GM12878 (cell line): ENCODE measurements around the gene PSMB7. TPM values are rescaled to one million over a fixed set of nuclear protein-coding genes. Genes with fewer than 3 reads are reported as not detected.

Source experiments
- ATAC-seq: fragments of 200-7000 bp; cut with Tn5 transposase; 3 replicates; pipeline ENCODE4 v1.9.1; 2020; ENCODE audit warnings: mild to moderate bottlenecking, moderate library complexity
- BruUV-seq: library from RNA; stranded (reverse); fragments of 400-500 nt; replicated peaks from 2 replicates; lab custom pipeline; 2021; lab: Mats Ljungman, UMichigan
- CTCF ChIA-PET: fragments of 300-600 bp; sonication (Branson Sonifier 250); formaldehyde crosslinking; extraction: SDS; loops from one replicate; lab custom pipeline; 2021; ENCODE audit warnings: inconsistent platforms; lab: Yijun Ruan, JAX
- POLR2A ChIA-PET: fragments of 350-600 bp; formaldehyde crosslinking; extraction: SDS; loops from one replicate; lab custom pipeline; 2021; ENCODE audit warnings: inconsistent platforms; lab: Charles Lee
- RAD21 ChIA-PET: fragments of 300-600 bp; sonication (Branson Sonifier 250); formaldehyde crosslinking; loops from one replicate; lab custom pipeline; 2023; ENCODE audit warnings: antibody characterized with exemption; ENCODE audit not compliant: unreplicated experiment; lab: Charles Lee
- SMC1A ChIA-PET: fragments of 300-600 bp; sonication (Branson Sonifier 250); formaldehyde crosslinking; loops from one replicate; lab custom pipeline; 2023; ENCODE audit not compliant: unreplicated experiment, uncharacterized antibody; lab: Charles Lee
- DNase-seq: peaks from one replicate; pipeline ENCODE4 v3.0.0-alpha.2; 2011; ENCODE audit warnings: low read depth, low spot score
- FAIRE-seq: peaks from 3 replicates; lab custom pipeline; 2011; peaks lifted over from hg19 to GRCh38; lab: Jason Lieb, UNC
- H2AFZ ChIP-seq: 2 replicates; pipeline ENCODE4 v1.6.0; 2011; ENCODE audit warnings: low read depth, low read length, control low read depth; ENCODE audit not compliant: control insufficient read depth
- H3K27ac ChIP-seq: 2 replicates; pipeline ENCODE4 v1.5.1; 2011; ENCODE audit warnings: control low read depth; ENCODE audit not compliant: control insufficient read depth, insufficient read depth
- H3K27me3 ChIP-seq, 2 experiments: replicated peaks in 1 of 2; 2 replicates each; pipeline versions ENCODE4 v1.6.0 to v1.6.1; 2011; ENCODE audit warnings: low read length in 1 of 2; ENCODE audit not compliant: control insufficient read depth in 2 of 2, insufficient read depth in 2 of 2
- H3K36me3 ChIP-seq, 2 experiments: 2 replicates each; pipeline ENCODE4 v1.5.1; 2011; ENCODE audit warnings: low read length in 1 of 2; ENCODE audit not compliant: control insufficient read depth in 2 of 2, insufficient read depth in 2 of 2
- H3K4me1 ChIP-seq: 2 replicates; pipeline ENCODE4 v1.6.1; 2011; ENCODE audit warnings: mild to moderate bottlenecking, low read length, moderate library complexity, mixed read lengths; ENCODE audit not compliant: control insufficient read depth, insufficient read depth
- H3K4me2 ChIP-seq: 2 replicates; pipeline ENCODE4 v1.6.0; 2011; ENCODE audit warnings: control low read depth; ENCODE audit not compliant: control insufficient read depth, insufficient read depth
- H3K4me3 ChIP-seq: fragments of 200-600 bp; sonication (generic); 2 replicates; pipeline ENCODE4 v1.5.1; 2016
- H3K79me2 ChIP-seq: 2 replicates; pipeline ENCODE4 v1.6.0; 2011; ENCODE audit warnings: low read length; ENCODE audit not compliant: control insufficient read depth, insufficient read depth
- H3K9ac ChIP-seq: 2 replicates; pipeline ENCODE4 v1.8.0; 2011; ENCODE audit warnings: low read length, control low read depth, mixed read lengths; ENCODE audit not compliant: control insufficient read depth, insufficient read depth
- H3K9me3 ChIP-seq: replicated peaks from 3 replicates; pipeline ENCODE4 v1.5.1; 2011; ENCODE audit warnings: mild to moderate bottlenecking, low read length; ENCODE audit not compliant: control insufficient read depth, insufficient read depth
- H4K20me1 ChIP-seq: 2 replicates; pipeline ENCODE4 v1.6.0; 2011; ENCODE audit not compliant: control insufficient read depth, insufficient read depth
- CHD1 ChIP-seq: IDR thresholded peaks from 2 replicates; pipeline ENCODE4 v1.6.1; 2012; ENCODE audit warnings: low read depth, low read length, improper control_type of control experiment
- E2F4 ChIP-seq: IDR thresholded peaks from 2 replicates; pipeline ENCODE4 v1.6.1; 2012; ENCODE audit warnings: low read depth, low read length, improper control_type of control experiment
- ESRRA ChIP-seq: IDR thresholded peaks from 2 replicates; pipeline ENCODE4 v1.6.1; 2012; ENCODE audit warnings: mild to moderate bottlenecking, low read length, improper control_type of control experiment
- LARP7 ChIP-seq: fragments of 450-650 bp; IDR thresholded peaks from 2 replicates; pipeline ENCODE4 v1.6.1; 2017; ENCODE audit warnings: mild to moderate bottlenecking
- MEF2B ChIP-seq: fragments of 450-650 bp; IDR thresholded peaks from 2 replicates; pipeline ENCODE4 v1.6.1; 2018; ENCODE audit warnings: mild to moderate bottlenecking, moderate library complexity; ENCODE audit not compliant: partially characterized antibody, poor library complexity, severe bottlenecking
- MLLT1 ChIP-seq: fragments of 450-650 bp; IDR thresholded peaks from 2 replicates; pipeline ENCODE4 v1.6.1; 2016; ENCODE audit warnings: mild to moderate bottlenecking
- NFXL1 ChIP-seq: fragments of 450-650 bp; IDR thresholded peaks from 2 replicates; pipeline ENCODE4 v1.6.1; 2017; ENCODE audit warnings: antibody characterized with exemption, mild to moderate bottlenecking, borderline replicate concordance
- RCOR1 ChIP-seq: conservative IDR thresholded peaks from 2 replicates; pipeline ENCODE4 v1.6.1; 2012; ENCODE audit warnings: low read depth, low read length, improper control_type of control experiment
- RFX5 ChIP-seq: IDR thresholded peaks from 2 replicates; pipeline ENCODE4 v1.6.1; 2011; ENCODE audit warnings: low read depth, low read length, improper control_type of control experiment
- RUNX3 ChIP-seq: IDR thresholded peaks from 2 replicates; pipeline ENCODE4 v1.6.1; 2012; ENCODE audit warnings: low read length, inconsistent platforms
- SIX5 ChIP-seq: IDR thresholded peaks from 2 replicates; pipeline ENCODE4 v1.6.1; 2011; ENCODE audit warnings: mild to moderate bottlenecking, low read depth, low read length, moderate library complexity; ENCODE audit not compliant: severe bottlenecking
- SUZ12 ChIP-seq: fragments of 200-600 bp; sonication (generic); IDR thresholded peaks from one replicate; pipeline ENCODE4 v1.6.1; 2018; ENCODE audit warnings: antibody characterized with exemption, mild to moderate bottlenecking; ENCODE audit not compliant: unreplicated experiment
- YBX1 ChIP-seq: fragments of 450-650 bp; IDR thresholded peaks from 2 replicates; pipeline ENCODE4 v1.6.1; 2016; ENCODE audit warnings: antibody characterized with exemption
- WGBS: methylation state at CpG from one replicate; pipeline ENCODE4 v1.1.6; 2016; ENCODE audit warnings: low lambda C conversion rate; ENCODE audit not compliant: insufficient replicate concordance, insufficient coverage; ENCODE audit errors: missing lambda C conversion rate; 5-methylcytosine and 5-hydroxymethylcytosine counted together
- in situ Hi-C: fragments of 300-500 bp; cut with MboI; formaldehyde crosslinking; loops from 9 replicates; pipeline ENCODE4 v1.14.3; 2018; ENCODE audit warnings: mixed read lengths
- intact Hi-C: fragments of 100-400 bp; cut with micrococcal nuclease; formaldehyde crosslinking; loops from one replicate; pipeline ENCODE4 v1.14.2; 2022; ENCODE audit not compliant: unreplicated experiment
- polyA plus RNA-seq, 11 experiments: library from polyadenylated mRNA; depleted of rRNA in 4 of 11; unstranded in 6 of 11; stranded (reverse) in 5 of 11; fragments of >200 nt; fragmentation: Nextera tagmentation in 4 of 11; fragmentation: Illumina TruSeq in 1 of 11; extraction: Ambion mirVana in 4 of 11; extraction: Trizol in 1 of 11; gene quantifications; 1 replicate in 1 of 11; 2 replicates in 10 of 11; pipeline versions ENCODE4 v1.2.1 to v1.2.3, GENCODE V29; 2011 to 2016; ENCODE audit warnings: inconsistent platforms in 2 of 11, missing spikeins in 2 of 11, low read depth in 1 of 11
- total RNA-seq, 4 experiments: library from RNA; depleted of rRNA in 3 of 4; stranded (reverse); fragments of >200 nt in 3 of 4; fragmentation: Illumina TruSeq in 1 of 4; extraction: Trizol in 1 of 4; gene quantifications; 2 replicates each; pipeline versions ENCODE4 v1.2.1 to v1.2.3, GENCODE V29; 2013 to 2021

Gene PSMB7
- total and polyA plus RNA-seq, 10 of the 15 experiments (the other 5 are each of a cell fraction or from before 2014, with no cell fraction given), result 174 to 564 (median 268) TPM

- Histone ChIP-seq H3K27ac (no peak overlapping the region), H3K27me3 (no peaks in the 10 kb centered on the region), H3K36me3 (no peaks in the 10 kb centered on the region), H3K9ac (no peak overlapping the region), H2AFZ (no peak overlapping the region), H3K79me2 (no peaks in the 10 kb centered on the region), H3K4me2 (no peak overlapping the region), H3K9me3 (no peaks in the 10 kb centered on the region), H4K20me1 (no peaks in the 10 kb centered on the region), H3K4me1 (no peaks in the 10 kb centered on the region), H3K4me3 (no peak overlapping the region)
- SMC1A ChIA-PET, result no interaction called here
- no TSS peak for BruUV-seq
- RAD21 ChIA-PET, result no interaction called here
- FAIRE-seq (no peak), DNase-seq (no peak), ATAC-seq (no peak)
- CTCF ChIA-PET, result interaction anchor here (0.7 to 1.0 kb wide), 3 partner anchors 10 to 337 kb away, joined by 3 to 6 read pairs (median 4); no protein-coding TSS in a partner anchor
- TF ChIP-seq MLLT1, result no peak
- no peak for TF ChIP-seq SIX5
- TF ChIP-seq NFXL1, result no peak
- TF ChIP-seq RFX5, result no peak
- POLR2A ChIA-PET, result no interaction called here
- in situ Hi-C loops, result no loop called here
- WGBS, result 29% methylated on average over 4 of the region's 4 CpGs
- intact Hi-C loops, result no loop called here
Observed at GRCh38 chr9:124429530-124429867, 14.3 kb upstream of the PSMB7 start.

- Histone ChIP-seq H3K4me1 (no peaks in the 10 kb centered on the region), H3K27ac (no peak overlapping the region), H3K9ac (no peak overlapping the region), H3K4me2 (no peak overlapping the region), H3K79me2 (no peaks in the 10 kb centered on the region), H2AFZ (no peak overlapping the region), H3K4me3 (no peak overlapping the region), H3K9me3 (no peaks in the 10 kb centered on the region), H4K20me1 (no peaks in the 10 kb centered on the region), H3K27me3 (no peaks in the 10 kb centered on the region), H3K36me3 (no peaks in the 10 kb centered on the region)
- CTCF ChIA-PET, result interaction anchor here (0.7 to 1.0 kb wide), 4 partner anchors 10 to 338 kb away, joined by 3 to 6 read pairs (median 4); no protein-coding TSS in a partner anchor
- DNase-seq (no peak), ATAC-seq (no peak), FAIRE-seq (no peak)
- WGBS, result 53% methylated on average over 28 of the region's 28 CpGs
- in situ Hi-C loops, result no loop called here
- SMC1A ChIA-PET, result no interaction called here
- intact Hi-C loops, result no loop called here
- POLR2A ChIA-PET, result no interaction called here
- RAD21 ChIA-PET, result no interaction called here
- BruUV-seq, result no TSS peak
- TF ChIP-seq YBX1 (no peak), SUZ12 (no peak), LARP7 (no peak), RUNX3 (no peak), MEF2B (no peak), RCOR1 (no peak), CHD1 (no peak), ESRRA (no peak), E2F4 (no peak)
Observed at GRCh38 chr9:124428751-124429529, 13.7 kb upstream of the PSMB7 start.
